ENCODE results near the gene MYBPHL. TPM values are rescaled to one million over a fixed set of nuclear protein-coding genes. Genes with fewer than 3 reads are reported as not detected.

Gene MYBPHL
- total RNA-seq, 2 experiments from 2014 or later = not detected

- peak overlapping the region; percentile 19 for H3K27ac Mint-ChIP-seq
- H3K36me3 Mint-ChIP-seq (ENCODE audit: low read depth) = no peaks in the 10 kb centered on the region
- H3K27me3 Mint-ChIP-seq = no peaks in the 10 kb centered on the region
- ChIA-PET CTCF (interaction anchor here (0.7 kb wide), 1 partner anchor 261 kb away, joined by 4 read pairs; no protein-coding TSS in a partner anchor), POLR2A (no interaction called here)
- H3K9me3 Mint-ChIP-seq = no peaks in the 10 kb centered on the region
- DNase-seq = no peak
- no peak overlapping the region for H3K4me3 Mint-ChIP-seq
- peaks cover 18% of the 10 kb centered on the region for H3K4me1 Mint-ChIP-seq
Measured at GRCh38 chr1:109272831-109273547, 33.8 kb downstream of the MYBPHL start.

GRCh38 chr1:109272021-109272799, 34.6 kb downstream of the MYBPHL start:
- Mint-ChIP-seq H3K4me1 (peaks cover 16% of the 10 kb centered on the region), H3K27ac (no peak overlapping the region), H3K4me3 (no peak overlapping the region), H3K36me3 (ENCODE audit: low read depth) (no peaks in the 10 kb centered on the region), H3K27me3 (no peaks in the 10 kb centered on the region), H3K9me3 (no peaks in the 10 kb centered on the region)
- ChIA-PET POLR2A (no interaction called here), CTCF (no interaction called here)
- no peak for DNase-seq

- Mint-ChIP-seq H3K36me3 (ENCODE audit: low read depth) (no peaks in the 10 kb centered on the region), H3K9me3 (no peaks in the 10 kb centered on the region), H3K4me3 (no peak overlapping the region), H3K4me1 (peaks cover 14% of the 10 kb centered on the region), H3K27ac (no peak overlapping the region), H3K27me3 (no peaks in the 10 kb centered on the region)
- ChIA-PET POLR2A (no interaction called here), CTCF (no interaction called here)
- no peak for DNase-seq
Measured at GRCh38 chr1:109271458-109271857, 35.4 kb downstream of the MYBPHL start.

- no peaks in the 10 kb centered on the region for H3K27me3 Mint-ChIP-seq
- peaks cover 14% of the 10 kb centered on the region for H3K4me1 Mint-ChIP-seq
Measured at GRCh38 chr1:109270623-109271317, 36.0 kb downstream of the MYBPHL start.

GRCh38 chr1:109269981-109270622, 36.7 kb downstream of the MYBPHL start:
- H3K4me3 Mint-ChIP-seq = no peak overlapping the region
- no peak overlapping the region for H3K27ac Mint-ChIP-seq
- no peaks in the 10 kb centered on the region for H3K36me3 Mint-ChIP-seq (ENCODE audit: low read depth)
- POLR2A ChIA-PET = no interaction called here
- H3K4me1 Mint-ChIP-seq = peaks cover 11% of the 10 kb centered on the region
- H3K27me3 Mint-ChIP-seq = no peaks in the 10 kb centered on the region
- CTCF ChIA-PET = interaction anchor here (1.4 kb wide), 1 partner anchor 12 kb away, joined by 4 read pairs; the partner anchor contains the start of gene PSRC1
- no peaks in the 10 kb centered on the region for H3K9me3 Mint-ChIP-seq
- DNase-seq = no peak

More at GRCh38 chr1:109270623-109271317, 36.0 kb downstream of the MYBPHL start:
- ChIA-PET POLR2A (no interaction called here), CTCF (no interaction called here)
- H3K27ac Mint-ChIP-seq = no peak overlapping the region
- H3K36me3 Mint-ChIP-seq (ENCODE audit: low read depth) = no peaks in the 10 kb centered on the region
- no peaks in the 10 kb centered on the region for H3K9me3 Mint-ChIP-seq
- no peak for DNase-seq
- no peak overlapping the region for H3K4me3 Mint-ChIP-seq

DNA sequence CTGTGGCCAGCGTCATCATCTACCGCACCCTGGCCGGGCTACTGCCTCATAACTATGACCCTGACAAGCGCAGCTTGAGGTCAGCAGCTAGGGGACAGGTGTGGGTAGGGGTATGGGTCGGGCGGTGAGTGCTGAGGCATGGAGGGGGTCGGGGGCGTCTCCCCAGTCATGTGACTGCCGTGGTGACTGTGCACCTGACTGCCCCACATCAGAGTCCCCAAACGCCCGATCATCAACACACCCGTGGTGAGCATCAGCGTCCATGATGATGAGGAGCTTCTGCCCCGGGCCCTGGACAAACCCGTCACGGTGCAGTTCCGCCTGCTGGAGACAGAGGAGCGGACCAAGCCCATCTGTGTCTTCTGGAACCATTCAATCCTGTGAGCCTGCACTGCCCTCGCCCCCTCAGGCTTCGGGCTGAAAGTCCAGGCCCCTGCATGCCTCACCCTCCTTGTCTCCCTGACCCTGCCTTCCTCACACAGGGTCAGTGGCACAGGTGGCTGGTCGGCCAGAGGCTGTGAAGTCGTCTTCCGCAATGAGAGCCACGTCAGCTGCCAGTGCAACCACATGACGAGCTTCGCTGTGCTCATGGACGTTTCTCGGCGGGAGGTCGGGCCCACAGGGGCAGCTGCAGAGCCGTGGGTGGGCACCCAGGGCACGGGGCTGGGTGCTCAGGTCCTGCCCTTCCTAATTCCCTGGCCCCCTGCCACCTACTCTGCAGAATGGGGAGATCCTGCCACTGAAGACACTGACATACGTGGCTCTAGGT, 37.4 kb downstream of the MYBPHL start:
- no peak for DNase-seq
- ChIA-PET POLR2A (no interaction called here), CTCF (interaction anchor here (1.4 kb wide), 2 partner anchors 13 to 129 kb away, joined by 4 read pairs; partner anchors contain the start of gene PSRC1)
- Mint-ChIP-seq H3K36me3 (ENCODE audit: low read depth) (no peaks in the 10 kb centered on the region), H3K4me3 (no peak overlapping the region), H3K27ac (no peak overlapping the region), H3K27me3 (no peaks in the 10 kb centered on the region), H3K9me3 (no peaks in the 10 kb centered on the region), H3K4me1 (peaks cover 7% of the 10 kb centered on the region)

DNA sequence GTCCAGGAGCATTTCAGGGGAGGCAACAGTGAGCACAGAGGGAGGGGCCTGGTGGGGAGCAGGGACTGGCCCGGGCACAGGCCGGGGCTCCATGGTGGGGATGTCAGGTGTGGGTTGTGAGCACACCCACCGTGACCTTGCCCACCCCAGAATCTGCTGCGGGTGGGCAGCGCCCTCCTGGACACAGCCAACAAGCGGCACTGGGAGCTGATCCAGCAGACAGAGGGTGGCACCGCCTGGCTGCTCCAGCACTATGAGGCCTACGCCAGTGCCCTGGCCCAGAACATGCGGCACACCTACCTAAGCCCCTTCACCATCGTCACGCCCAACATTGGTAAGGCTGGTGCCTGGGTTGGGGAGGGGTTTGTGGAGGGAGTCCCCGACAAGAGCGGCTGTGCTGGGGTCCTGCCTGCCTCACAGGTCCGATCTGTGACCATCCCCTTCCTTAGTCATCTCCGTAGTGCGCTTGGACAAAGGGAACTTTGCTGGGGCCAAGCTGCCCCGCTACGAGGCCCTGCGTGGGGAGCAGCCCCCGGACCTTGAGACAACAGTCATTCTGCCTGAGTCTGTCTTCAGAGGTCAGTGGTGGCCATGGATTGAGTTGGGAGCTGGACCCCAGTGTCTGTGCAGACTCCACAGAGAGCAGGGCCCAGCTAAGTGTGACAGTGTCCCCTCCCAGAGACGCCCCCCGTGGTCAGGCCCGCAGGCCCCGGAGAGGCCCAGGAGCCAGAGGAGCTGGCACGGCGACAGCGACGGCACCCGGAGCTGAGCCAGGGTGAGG, 38.2 kb downstream of the MYBPHL start:
- Mint-ChIP-seq H3K27me3 (no peaks in the 10 kb centered on the region), H3K4me3 (no peak overlapping the region), H3K36me3 (ENCODE audit: low read depth) (no peaks in the 10 kb centered on the region), H3K9me3 (no peaks in the 10 kb centered on the region), H3K27ac (no peak overlapping the region), H3K4me1 (peaks cover under 1% of the 10 kb centered on the region)
- POLR2A ChIA-PET = no interaction called here
- CTCF ChIA-PET = interaction anchor here (1.0 to 1.4 kb wide), 3 partner anchors 14 to 264 kb away, joined by 4 to 5 read pairs (median 4); partner anchors contain the start of gene PSRC1
- DNase-seq = no peak

GRCh38 chr1:109267743-109268300, 39.0 kb downstream of the MYBPHL start:
- Mint-ChIP-seq H3K27me3 (no peaks in the 10 kb centered on the region), H3K4me1 (peaks cover 3% of the 10 kb centered on the region), H3K4me3 (no peak overlapping the region), H3K9me3 (no peaks in the 10 kb centered on the region), H3K27ac (no peak overlapping the region), H3K36me3 (ENCODE audit: low read depth) (no peaks in the 10 kb centered on the region)
- ChIA-PET CTCF (interaction anchor here (0.9 to 1.0 kb wide), 2 partner anchors 10 to 265 kb away, joined by 5 read pairs; no protein-coding TSS in a partner anchor), POLR2A (no interaction called here)
- DNase-seq = no peak

GRCh38 chr1:109266965-109267364, 39.8 kb downstream of the MYBPHL start:
- Mint-ChIP-seq H3K4me1 (peaks cover 3% of the 10 kb centered on the region), H3K36me3 (ENCODE audit: low read depth) (no peaks in the 10 kb centered on the region), H3K9me3 (no peaks in the 10 kb centered on the region), H3K27me3 (no peaks in the 10 kb centered on the region), H3K4me3 (no peak overlapping the region), H3K27ac (no peak overlapping the region)
- no peak for DNase-seq
- CTCF ChIA-PET = interaction anchor here (1.3 kb wide), 1 partner anchor 27 kb away, joined by 3 read pairs; no protein-coding TSS in a partner anchor
- POLR2A ChIA-PET = no interaction called here

GRCh38 chr1:109265741-109266330, 41.0 kb downstream of the MYBPHL start:
- H3K36me3 Mint-ChIP-seq (ENCODE audit: low read depth) = no peaks in the 10 kb centered on the region
- no peak overlapping the region for H3K4me3 Mint-ChIP-seq
- no peak for DNase-seq
- POLR2A ChIA-PET = interaction anchor here (0.5 kb wide), 1 partner anchor 161 kb away, joined by 7 read pairs; no protein-coding TSS in a partner anchor
- CTCF ChIA-PET = interaction anchor here (0.9 to 1.3 kb wide), 2 partner anchors 12 to 26 kb away, joined by 3 read pairs; no protein-coding TSS in a partner anchor
- H3K27me3 Mint-ChIP-seq = no peaks in the 10 kb centered on the region
- H3K27ac Mint-ChIP-seq = no peak overlapping the region
- peaks cover 3% of the 10 kb centered on the region for H3K4me1 Mint-ChIP-seq
- H3K9me3 Mint-ChIP-seq = no peaks in the 10 kb centered on the region

DNA sequence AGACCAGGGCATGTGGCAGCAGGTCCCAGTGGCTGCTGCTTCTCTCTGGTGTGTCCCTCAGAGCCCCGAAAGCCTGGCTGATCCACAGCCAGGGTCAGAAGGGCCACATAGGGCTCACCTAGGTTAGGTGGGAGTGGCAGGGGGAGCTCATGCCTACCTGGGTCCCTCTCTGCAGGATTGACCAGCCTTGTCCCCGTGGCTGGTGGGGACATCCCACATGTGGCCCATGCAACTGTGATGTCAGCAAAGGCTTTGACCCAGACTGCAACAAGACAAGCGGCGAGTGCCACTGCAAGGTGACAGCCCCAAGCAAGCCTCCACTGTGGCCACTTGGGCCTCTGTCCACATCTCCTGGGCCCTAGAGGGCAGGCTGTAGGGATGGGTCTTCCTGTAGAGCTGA, 41.8 kb downstream of the MYBPHL start:
- peaks cover 3% of the 10 kb centered on the region for H3K4me1 Mint-ChIP-seq
- ChIA-PET POLR2A (no interaction called here), CTCF (interaction anchor here (0.9 to 3.3 kb wide), 7 partner anchors 12 to 267 kb away, joined by 3 to 16 read pairs (median 7); partner anchors contain the start of genes SARS1 and SORT1)
- no peaks in the 10 kb centered on the region for H3K36me3 Mint-ChIP-seq (ENCODE audit: low read depth)
- no peak for DNase-seq
- no peak overlapping the region for H3K4me3 Mint-ChIP-seq
- H3K27me3 Mint-ChIP-seq = no peaks in the 10 kb centered on the region
- H3K27ac Mint-ChIP-seq = no peak overlapping the region
- H3K9me3 Mint-ChIP-seq = no peaks in the 10 kb centered on the region
